ENCODE measurements around the gene PLCB2. TPM values are rescaled to one million over a fixed set of nuclear protein-coding genes. Genes with fewer than 3 reads are reported as not detected.
A peak's percentile ranks its signal among the peaks of the same experiment; 100 is the strongest.

The PLCB2 gene
- total RNA-seq, 2 experiments from 2014 or later = 65.3 to 70.7 TPM

- H3K4me3 Mint-ChIP-seq = no peak overlapping the region
- H3K4me1 Mint-ChIP-seq (ENCODE audit: low read depth) = peaks cover 9% of the 10 kb centered on the region
- no peaks in the 10 kb centered on the region for H3K36me3 Mint-ChIP-seq
- peaks cover 31% of the 10 kb centered on the region for H3K27me3 Mint-ChIP-seq
- no peak for DNase-seq
- H3K9me3 Mint-ChIP-seq = no peaks in the 10 kb centered on the region
- POLR2A ChIA-PET = no interaction called here
- H3K27ac Mint-ChIP-seq = no peak overlapping the region
- intact Hi-C loops (cut with micrococcal nuclease) = loop anchor here (5.0 kb wide), 2 partner anchors 41 to 141 kb away; partner anchors contain the start of gene INAFM2
- CTCF ChIA-PET = interaction anchor here (1.4 to 6.9 kb wide), 3 partner anchors 9 to 57 kb away, joined by 4 to 248 read pairs (median 22); partner anchors contain the start of genes CCDC9B and PLCB2
Observed at GRCh38 chr15:40281801-40282146, 26.0 kb downstream of the PLCB2 start.

- ChIA-PET POLR2A (no interaction called here), CTCF (interaction anchor here (0.9 to 9.9 kb wide), 9 partner anchors 9 to 235 kb away, joined by 3 to 500 read pairs (median 46); partner anchors contain the start of genes CCDC9B, INAFM2 and PLCB2)
- peak overlapping the region; percentile 41 for H3K4me3 Mint-ChIP-seq
- no peak overlapping the region for H3K27ac Mint-ChIP-seq
- H3K36me3 Mint-ChIP-seq = no peaks in the 10 kb centered on the region
- DNase-seq = no peak
- H3K9me3 Mint-ChIP-seq = no peaks in the 10 kb centered on the region
- intact Hi-C loops (cut with micrococcal nuclease) = loop anchor here (5.0 kb wide), 2 partner anchors 41 to 141 kb away; partner anchors contain the start of gene INAFM2
- H3K4me1 Mint-ChIP-seq (ENCODE audit: low read depth) = peaks cover 9% of the 10 kb centered on the region
- H3K27me3 Mint-ChIP-seq = peaks cover 31% of the 10 kb centered on the region
Observed at GRCh38 chr15:40281057-40281800, 26.5 kb downstream of the PLCB2 start.

GRCh38 chr15:40280260-40281056, 27.3 kb downstream of the PLCB2 start:
- POLR2A ChIA-PET = no interaction called here
- no peak overlapping the region for H3K4me3 Mint-ChIP-seq
- no peaks in the 10 kb centered on the region for H3K36me3 Mint-ChIP-seq
- CTCF ChIA-PET = interaction anchor here (0.7 to 9.9 kb wide), 15 partner anchors 10 to 264 kb away, joined by 3 to 500 read pairs (median 13); partner anchors contain the start of genes CCDC9B, INAFM2, PAK6 and PLCB2
- intact Hi-C loops (cut with micrococcal nuclease) = loop anchor here (5.0 kb wide), 2 partner anchors 42 to 142 kb away; partner anchors contain the start of gene INAFM2
- H3K27me3 Mint-ChIP-seq = peaks cover 35% of the 10 kb centered on the region
- no peaks in the 10 kb centered on the region for H3K9me3 Mint-ChIP-seq
- peaks cover 8% of the 10 kb centered on the region for H3K4me1 Mint-ChIP-seq (ENCODE audit: low read depth)
- no peak overlapping the region for H3K27ac Mint-ChIP-seq
- no peak for DNase-seq

- H3K27me3 Mint-ChIP-seq = peaks cover 38% of the 10 kb centered on the region
- no peak overlapping the region for H3K27ac Mint-ChIP-seq
- intact Hi-C loops (cut with micrococcal nuclease) = loop anchor here (1.0 to 10.0 kb wide), 6 partner anchors 31 to 595 kb away; partner anchors contain the start of genes BMF and INAFM2
- no peaks in the 10 kb centered on the region for H3K9me3 Mint-ChIP-seq
- ChIA-PET POLR2A (no interaction called here), CTCF (interaction anchor here (0.6 to 9.9 kb wide), 56 partner anchors 9 to 494 kb away, joined by 3 to 500 read pairs (median 4); partner anchors contain the start of genes CCDC9B, INAFM2, KNSTRN and PAK6)
- no peak overlapping the region for H3K4me3 Mint-ChIP-seq
- DNase-seq = peak; percentile 76
- peaks cover 10% of the 10 kb centered on the region for H3K4me1 Mint-ChIP-seq (ENCODE audit: low read depth)
- H3K36me3 Mint-ChIP-seq = no peaks in the 10 kb centered on the region
Observed at GRCh38 chr15:40279437-40280141, 28.1 kb downstream of the PLCB2 start.

- H3K36me3 Mint-ChIP-seq = no peaks in the 10 kb centered on the region
- no peak overlapping the region for H3K27ac Mint-ChIP-seq
- H3K9me3 Mint-ChIP-seq = no peaks in the 10 kb centered on the region
- H3K4me1 Mint-ChIP-seq (ENCODE audit: low read depth) = peaks cover 10% of the 10 kb centered on the region
- ChIA-PET POLR2A (no interaction called here), CTCF (interaction anchor here (0.9 to 9.9 kb wide), 13 partner anchors 7 to 232 kb away, joined by 3 to 500 read pairs (median 21); partner anchors contain the start of genes CCDC9B, INAFM2 and PLCB2)
- no peak overlapping the region for H3K4me3 Mint-ChIP-seq
- intact Hi-C loops (cut with micrococcal nuclease) = loop anchor here (10.0 kb wide), 2 partner anchors 173 to 593 kb away; partner anchors contain the start of gene BMF
- no peak for DNase-seq
- H3K27me3 Mint-ChIP-seq = peaks cover 38% of the 10 kb centered on the region
Observed at GRCh38 chr15:40278026-40278425, 29.7 kb downstream of the PLCB2 start.

- Mint-ChIP-seq H3K36me3 (no peaks in the 10 kb centered on the region), H3K27me3 (peaks cover 38% of the 10 kb centered on the region), H3K27ac (no peak overlapping the region), H3K4me3 (no peak overlapping the region), H3K4me1 (ENCODE audit: low read depth) (peaks cover 10% of the 10 kb centered on the region), H3K9me3 (no peaks in the 10 kb centered on the region)
- ChIA-PET CTCF (interaction anchor here (0.7 to 9.9 kb wide), 8 partner anchors 13 to 232 kb away, joined by 3 to 500 read pairs (median 50); partner anchors contain the start of genes CCDC9B, INAFM2 and PLCB2), POLR2A (no interaction called here)
- no peak for DNase-seq
- intact Hi-C loops (cut with micrococcal nuclease) = loop anchor here (10.0 kb wide), 2 partner anchors 173 to 593 kb away; partner anchors contain the start of gene BMF
Observed at GRCh38 chr15:40277471-40277870, 30.3 kb downstream of the PLCB2 start.

- intact Hi-C loops (cut with micrococcal nuclease) = loop anchor here (10.0 kb wide), 2 partner anchors 172 to 592 kb away; partner anchors contain the start of gene BMF
- peaks cover 10% of the 10 kb centered on the region for H3K4me1 Mint-ChIP-seq (ENCODE audit: low read depth)
- CTCF ChIA-PET = interaction anchor here (0.7 to 9.9 kb wide), 7 partner anchors 13 to 231 kb away, joined by 3 to 500 read pairs (median 195); partner anchors contain the start of genes CCDC9B, INAFM2 and PLCB2
- peaks cover 38% of the 10 kb centered on the region for H3K27me3 Mint-ChIP-seq
- no peak overlapping the region for H3K4me3 Mint-ChIP-seq
- POLR2A ChIA-PET = no interaction called here
- no peak for DNase-seq
- no peaks in the 10 kb centered on the region for H3K36me3 Mint-ChIP-seq
- H3K9me3 Mint-ChIP-seq = no peaks in the 10 kb centered on the region
- no peak overlapping the region for H3K27ac Mint-ChIP-seq
Observed at GRCh38 chr15:40276927-40277326, 30.8 kb downstream of the PLCB2 start.

GRCh38 chr15:40275954-40276353, 31.8 kb downstream of the PLCB2 start:
- Mint-ChIP-seq H3K36me3 (no peaks in the 10 kb centered on the region), H3K27me3 (peaks cover 34% of the 10 kb centered on the region), H3K4me1 (ENCODE audit: low read depth) (peaks cover 7% of the 10 kb centered on the region), H3K27ac (no peak overlapping the region), H3K4me3 (no peak overlapping the region), H3K9me3 (no peaks in the 10 kb centered on the region)
- intact Hi-C loops (cut with micrococcal nuclease) = loop anchor here (10.0 kb wide), 2 partner anchors 171 to 591 kb away; partner anchors contain the start of gene BMF
- CTCF ChIA-PET = interaction anchor here (0.7 to 9.9 kb wide), 6 partner anchors 9 to 230 kb away, joined by 3 to 500 read pairs (median 196); partner anchors contain the start of genes CCDC9B, INAFM2 and PLCB2
- POLR2A ChIA-PET = no interaction called here
- no peak for DNase-seq

- ChIA-PET POLR2A (no interaction called here), CTCF (interaction anchor here (0.7 to 9.9 kb wide), 13 partner anchors 10 to 270 kb away, joined by 3 to 500 read pairs (median 7); partner anchors contain the start of genes BAHD1, BMF, CCDC9B and INAFM2)
- Mint-ChIP-seq H3K27me3 (peaks cover 30% of the 10 kb centered on the region), H3K4me1 (ENCODE audit: low read depth) (peaks cover 6% of the 10 kb centered on the region), H3K27ac (no peak overlapping the region), H3K9me3 (no peaks in the 10 kb centered on the region), H3K36me3 (no peaks in the 10 kb centered on the region), H3K4me3 (no peak overlapping the region)
- no peak for DNase-seq
- intact Hi-C loops (cut with micrococcal nuclease) = loop anchor here (10.0 kb wide), 2 partner anchors 171 to 591 kb away; partner anchors contain the start of gene BMF
Observed at GRCh38 chr15:40275523-40275922, 32.2 kb downstream of the PLCB2 start.

GRCh38 chr15:40274350-40275274, 33.1 kb downstream of the PLCB2 start:
- no peaks in the 10 kb centered on the region for H3K36me3 Mint-ChIP-seq
- peaks cover 27% of the 10 kb centered on the region for H3K27me3 Mint-ChIP-seq
- H3K4me1 Mint-ChIP-seq (ENCODE audit: low read depth) = peaks cover 6% of the 10 kb centered on the region
- POLR2A ChIA-PET = interaction anchor here (0.6 kb wide), 2 partner anchors 16 to 1589 kb away, joined by 3 read pairs; no protein-coding TSS in a partner anchor
- peak overlapping the region; percentile 28 for H3K27ac Mint-ChIP-seq
- intact Hi-C loops (cut with micrococcal nuclease) = loop anchor here (1.0 to 10.0 kb wide), 5 partner anchors 57 to 590 kb away; partner anchors contain the start of gene BMF
- CTCF ChIA-PET = interaction anchor here (0.6 to 9.9 kb wide), 78 partner anchors 11 to 1779 kb away, joined by 3 to 500 read pairs (median 5); partner anchors contain the start of genes BAHD1, BMF, CCDC9B and DISP2
- H3K4me3 Mint-ChIP-seq = no peak overlapping the region
- H3K9me3 Mint-ChIP-seq = no peaks in the 10 kb centered on the region
- DNase-seq = peak; percentile 91
